ENCODE data around the gene PTPRB.
A peak's percentile ranks its signal among the peaks of the same experiment; 100 is the strongest.
"Not testable (repeated sequence)": the region's sequence is repeated elsewhere in the genome, so short reads cannot be mapped to it uniquely, and the experiment has no call there.

PTPRB gene

DNA sequence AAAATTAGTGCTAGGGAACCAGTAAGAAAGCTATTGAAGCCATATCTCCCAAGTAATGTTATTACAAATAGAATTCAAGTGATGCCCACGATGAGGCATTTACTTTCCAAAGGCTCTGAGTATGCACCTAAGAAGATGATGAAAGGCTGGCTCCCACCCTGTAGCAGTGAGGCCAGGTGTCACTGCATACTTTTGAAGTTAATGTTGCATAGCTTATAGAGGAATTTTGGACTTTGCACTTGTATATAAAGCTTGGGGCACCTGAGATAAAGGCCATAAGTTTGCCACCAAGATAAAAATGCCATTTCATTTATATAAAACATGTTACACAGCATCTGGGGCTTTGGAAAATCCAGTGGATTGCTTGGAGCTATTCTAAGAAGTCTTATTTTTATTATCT lies 96.2 kb downstream of the PTPRB start:
- no peak for DNase-seq (ENCODE audit: low read depth)

GRCh38 chr12:70536650-70537049 lies 100.6 kb downstream of the PTPRB start:
- no peak for DNase-seq (ENCODE audit: low read depth)

GRCh38 chr12:70535896-70536374 lies 101.3 kb downstream of the PTPRB start:
- DNase-seq (ENCODE audit: low read depth) = no peak

DNA sequence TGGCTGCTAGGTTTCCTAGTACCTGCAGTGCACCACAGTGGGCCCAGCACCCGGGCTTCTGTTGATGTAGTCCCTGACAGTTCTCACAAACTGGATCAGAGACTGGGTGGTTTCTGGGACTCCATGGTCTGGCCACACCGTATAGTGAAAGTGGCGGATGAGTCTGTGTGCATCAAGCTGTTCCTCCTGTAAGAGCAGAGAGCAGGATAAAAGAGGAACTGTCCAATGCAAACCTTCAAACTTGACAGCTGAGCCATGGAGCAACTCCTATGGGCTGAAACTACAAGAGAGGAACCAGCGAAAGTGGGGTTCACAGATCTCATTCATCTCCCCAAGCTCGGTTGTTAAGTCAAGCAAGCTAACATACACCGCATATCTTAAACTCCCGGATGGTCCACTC lies 102.8 kb downstream of the PTPRB start:
- no peak for DNase-seq (ENCODE audit: low read depth)

DNA sequence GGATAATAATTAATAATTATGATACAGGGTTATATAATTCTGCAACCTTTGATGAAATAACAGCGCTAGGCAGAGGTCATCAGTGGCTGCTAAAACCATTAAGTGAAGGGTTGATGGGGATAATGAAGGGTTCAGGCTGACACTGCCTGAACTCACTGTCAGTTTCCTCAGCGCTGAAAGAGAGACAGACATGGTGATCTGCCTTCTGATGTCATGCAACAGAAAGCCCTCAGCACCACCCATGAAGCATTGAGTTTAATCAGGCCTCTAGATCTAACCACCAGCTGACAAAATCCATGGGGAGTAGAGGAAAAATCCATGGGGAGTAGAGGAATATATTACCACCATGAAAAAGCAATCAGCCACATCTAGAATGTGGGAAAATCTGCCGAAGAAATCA lies 107.6 kb downstream of the PTPRB start:
- DNase-seq (ENCODE audit: low read depth) = no peak

GRCh38 chr12:70520847-70521246 lies 116.4 kb downstream of the PTPRB start:
- no peak for DNase-seq (ENCODE audit: low read depth)

DNA sequence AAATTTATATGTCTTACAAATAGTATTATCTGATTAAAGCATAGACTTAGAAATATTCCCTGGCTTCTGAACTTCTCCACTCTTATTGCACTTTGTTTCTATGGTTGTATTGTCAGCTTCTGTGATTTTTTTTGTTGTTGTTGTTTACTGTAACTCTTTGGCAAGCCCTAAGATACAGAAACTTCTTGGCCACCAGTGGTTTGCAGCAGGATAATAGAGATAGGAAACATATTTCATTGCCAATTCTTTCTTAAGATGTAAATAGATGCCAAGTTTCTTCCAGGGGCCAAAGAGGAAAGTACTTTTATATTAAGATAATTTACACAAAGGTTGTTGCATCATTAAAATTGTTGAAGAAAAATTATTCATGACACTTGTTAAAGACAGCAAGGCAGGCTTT lies 123.8 kb downstream of the PTPRB start:
- no peak for DNase-seq (ENCODE audit: low read depth)

GRCh38 chr12:70508178-70508577 lies 129.1 kb downstream of the PTPRB start:
- no peak for DNase-seq (ENCODE audit: low read depth)

DNA sequence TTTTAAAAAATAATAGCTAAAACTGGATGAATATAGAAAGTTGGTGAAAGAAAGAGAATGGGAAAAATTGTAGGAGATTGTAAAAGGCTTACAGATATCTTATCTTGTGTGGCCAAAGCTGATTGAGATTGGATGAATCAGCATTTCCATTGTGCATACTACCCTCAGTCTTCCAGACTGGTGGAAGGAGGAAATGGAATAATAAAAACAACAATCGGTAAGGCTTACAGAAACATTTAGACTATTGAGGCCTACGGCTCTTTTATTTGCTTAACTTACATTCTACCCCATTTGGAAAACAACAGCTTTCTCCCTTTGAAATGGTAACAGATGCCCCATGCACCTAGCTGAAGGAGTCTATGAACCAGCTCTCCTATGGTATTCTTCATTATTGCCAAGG lies 129.8 kb downstream of the PTPRB start:
- DNase-seq (ENCODE audit: low read depth) = no peak

DNA sequence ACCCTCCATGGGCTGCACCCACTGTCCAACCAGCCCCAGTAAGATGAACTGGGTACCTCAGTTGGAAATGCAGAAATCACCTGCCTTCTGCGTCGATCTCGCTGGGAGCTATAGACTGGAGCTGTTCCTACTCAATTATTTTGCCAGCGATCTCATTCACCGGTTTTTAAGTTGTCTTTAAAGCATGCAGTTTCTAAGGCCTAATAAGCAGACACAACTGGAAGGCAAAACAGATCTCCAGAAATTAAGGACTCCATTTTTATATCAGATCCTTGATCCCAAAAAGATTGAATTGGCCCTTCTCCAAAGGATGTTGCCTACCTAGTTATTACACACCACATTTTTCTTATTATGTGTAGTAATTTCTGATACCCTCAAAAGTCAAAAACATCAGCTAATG lies 139.7 kb downstream of the PTPRB start:
- DNase-seq (ENCODE audit: low read depth) = no peak

GRCh38 chr12:70492904-70493303 lies 144.3 kb downstream of the PTPRB start:
- not testable (repeated sequence) for DNase-seq (ENCODE audit: low read depth)

DNA sequence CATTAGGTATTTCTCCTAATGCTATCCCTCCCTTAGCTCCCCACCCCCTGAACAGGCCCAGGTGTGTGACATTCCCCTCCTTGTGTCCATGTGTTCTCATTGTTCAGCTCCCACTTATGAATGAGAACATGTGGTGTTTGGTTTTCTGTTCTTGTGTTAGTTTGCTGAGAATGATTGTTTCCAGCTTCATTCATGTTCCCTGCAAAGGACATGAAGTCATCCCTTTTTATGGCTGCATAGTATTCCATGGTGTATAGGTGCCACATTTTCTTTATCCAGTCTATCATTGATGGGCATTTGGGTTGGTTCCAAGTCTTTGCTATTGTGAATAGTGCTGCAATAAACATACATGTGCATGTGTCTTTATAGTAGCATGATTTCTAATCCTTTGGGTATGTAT lies 146.3 kb downstream of the PTPRB start:
- DNase-seq (ENCODE audit: low read depth) = not testable (repeated sequence)

- DNase-seq (ENCODE audit: low read depth) = no peak
These were observed 149.8 kb downstream of the PTPRB start for GRCh38 chr12:70487440-70487839.

DNA sequence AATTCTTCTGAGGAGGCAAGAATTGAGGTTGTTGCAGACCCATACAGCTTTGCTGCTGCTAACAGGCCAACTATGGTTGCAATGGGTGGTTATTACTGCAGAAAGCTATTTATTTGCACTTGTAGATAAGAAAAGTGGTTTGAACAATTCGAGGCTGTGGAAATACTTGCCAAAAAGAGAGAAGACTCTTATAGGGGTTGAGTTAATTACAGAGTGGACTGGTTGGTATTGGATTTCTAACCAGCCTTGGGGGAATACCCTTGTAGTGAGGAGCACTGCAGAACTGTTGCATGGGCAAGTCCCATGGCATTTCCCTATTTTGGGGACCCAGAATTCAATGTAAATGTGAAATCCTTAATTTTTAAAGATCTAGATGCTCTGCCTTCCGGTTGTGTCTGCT lies 150.6 kb downstream of the PTPRB start:
- DNase-seq (ENCODE audit: low read depth) = no peak

- no peak for DNase-seq (ENCODE audit: low read depth)
These were observed 151.5 kb downstream of the PTPRB start for GRCh38 chr12:70485704-70486103.

- DNase-seq (ENCODE audit: low read depth) = no peak
These were observed 152.8 kb downstream of the PTPRB start for GRCh38 chr12:70484464-70484863.

- no peak for DNase-seq (ENCODE audit: low read depth)
These were observed 154.5 kb downstream of the PTPRB start for GRCh38 chr12:70482764-70483163.

DNA sequence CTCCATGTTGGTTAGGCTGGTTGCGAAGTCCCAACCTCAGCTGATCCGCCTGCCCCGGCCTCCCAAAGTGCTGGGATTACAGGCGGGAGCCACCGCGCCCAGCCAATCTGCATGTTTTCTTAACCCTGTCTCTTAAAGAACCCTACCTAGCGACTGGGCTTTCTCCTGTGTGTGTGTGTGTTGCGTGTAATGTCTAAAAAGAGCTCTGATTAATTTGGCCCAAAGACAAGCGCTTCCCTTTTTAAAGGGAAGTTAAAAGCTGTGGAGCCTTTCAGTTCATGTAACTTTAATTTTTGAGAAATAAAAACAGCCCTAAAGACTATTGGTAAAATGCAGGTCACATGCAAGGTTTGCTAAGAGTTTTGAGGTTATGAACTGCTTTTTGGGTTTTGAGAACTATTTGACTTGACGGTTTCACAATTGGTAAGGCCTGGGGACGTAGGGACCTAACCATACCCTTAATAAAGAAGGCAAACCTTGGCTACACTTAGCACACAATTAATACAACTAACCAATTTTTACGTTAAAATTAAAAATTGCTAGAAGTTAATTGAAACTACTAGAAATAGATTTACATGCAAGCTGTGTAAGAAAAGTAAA lies 167.9 kb downstream of the PTPRB start:
- no peak for DNase-seq (ENCODE audit: low read depth)

DNA sequence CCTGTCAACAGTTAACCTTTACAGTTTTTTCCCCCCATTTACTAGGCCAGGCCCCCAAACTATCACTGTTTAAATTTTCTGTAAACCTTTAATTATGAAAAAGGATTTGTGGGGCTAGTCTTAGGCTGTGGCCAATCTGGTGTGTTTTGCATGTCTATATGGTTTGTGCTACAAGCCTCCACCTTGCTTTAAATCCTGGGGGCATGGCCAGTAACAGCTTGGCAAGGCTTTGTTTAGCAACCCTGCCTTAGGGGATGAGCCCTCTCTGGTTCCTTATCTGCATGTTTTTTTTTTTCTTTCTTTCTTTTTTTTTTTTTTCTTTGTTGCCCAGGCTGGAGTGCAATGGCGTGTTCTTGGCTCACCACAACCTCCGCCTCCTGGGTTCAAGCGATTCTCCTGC lies 168.5 kb downstream of the PTPRB start:
- no peak for DNase-seq (ENCODE audit: low read depth)

DNA sequence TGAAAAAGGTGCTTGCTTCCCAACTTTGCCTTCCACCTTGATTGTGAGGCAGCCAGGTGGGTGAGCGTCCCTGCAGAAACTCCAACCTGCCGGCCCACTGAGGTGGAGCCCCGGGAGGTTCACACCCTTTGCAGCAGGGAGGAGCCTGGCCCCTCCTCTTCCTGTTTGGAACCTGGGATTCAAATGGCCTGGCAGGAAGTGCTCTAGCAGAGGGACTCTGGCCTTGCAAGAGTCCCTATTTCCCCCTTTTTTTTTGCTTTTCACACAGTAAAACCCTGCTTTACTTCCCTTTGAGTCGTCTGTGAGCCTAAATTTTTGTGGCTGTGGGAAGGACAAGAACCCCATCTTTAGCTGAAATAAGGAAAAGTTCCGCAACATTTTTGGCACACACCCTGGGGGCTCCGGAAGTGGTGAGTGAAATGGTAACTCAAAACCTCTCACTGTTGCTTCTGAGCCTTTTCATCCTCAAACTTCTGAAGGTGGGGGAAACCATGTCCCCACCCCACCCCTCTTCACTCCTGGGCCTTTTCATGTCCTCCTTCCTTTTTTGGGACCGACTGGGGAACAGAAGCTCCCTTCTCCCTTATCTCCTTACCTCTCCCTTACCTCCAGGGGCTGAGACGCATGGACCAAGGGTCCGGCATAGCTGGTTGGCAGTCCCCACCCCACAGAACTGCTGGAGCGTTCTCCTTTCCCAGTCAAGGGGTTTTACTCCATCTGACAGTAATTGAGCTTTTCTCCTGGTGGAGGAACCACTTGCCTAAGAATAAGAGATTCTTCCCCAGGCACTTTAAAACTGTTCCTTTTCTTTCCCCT lies 169.1 kb downstream of the PTPRB start:
- peak; percentile 5 for DNase-seq (ENCODE audit: low read depth)

DNA sequence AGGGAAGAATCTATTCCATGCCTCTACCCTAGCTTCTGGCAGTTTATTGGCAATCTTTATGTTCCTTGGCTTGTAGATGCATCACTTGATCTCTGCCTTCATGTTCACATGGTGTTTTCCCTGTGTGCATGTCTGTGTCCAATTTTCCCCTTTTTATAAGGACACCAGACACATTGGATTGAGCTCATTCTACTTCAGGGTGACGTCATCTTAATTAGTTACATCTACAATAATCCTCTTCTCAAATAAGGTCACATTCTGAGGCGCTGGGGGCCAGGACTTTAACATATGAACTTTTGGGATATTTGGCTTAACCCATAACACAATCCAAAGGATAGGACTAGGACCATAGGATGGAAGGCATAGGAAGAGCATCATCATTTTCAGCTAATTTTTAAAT lies 169.8 kb downstream of the PTPRB start:
- DNase-seq (ENCODE audit: low read depth) = no peak

GRCh38 chr12:70466753-70467152 lies 170.5 kb downstream of the PTPRB start:
- DNase-seq (ENCODE audit: low read depth) = no peak
